Measurements from ENCODE around the gene GLRA3.

The GLRA3 gene

GRCh38 chr4:174749091-174749490, 80.0 kb downstream of the GLRA3 start:
- DNase-seq (ENCODE audit: low spot score): no peak
- H3K4me3 ChIP-seq: no peak overlapping the region

GRCh38 chr4:174746710-174747109, 82.3 kb downstream of the GLRA3 start:
- H3K27ac ChIP-seq: no peak overlapping the region
- H3K4me3 ChIP-seq: no peak overlapping the region
- DNase-seq (ENCODE audit: low spot score): no peak
- TF ChIP-seq, protein P1, sequence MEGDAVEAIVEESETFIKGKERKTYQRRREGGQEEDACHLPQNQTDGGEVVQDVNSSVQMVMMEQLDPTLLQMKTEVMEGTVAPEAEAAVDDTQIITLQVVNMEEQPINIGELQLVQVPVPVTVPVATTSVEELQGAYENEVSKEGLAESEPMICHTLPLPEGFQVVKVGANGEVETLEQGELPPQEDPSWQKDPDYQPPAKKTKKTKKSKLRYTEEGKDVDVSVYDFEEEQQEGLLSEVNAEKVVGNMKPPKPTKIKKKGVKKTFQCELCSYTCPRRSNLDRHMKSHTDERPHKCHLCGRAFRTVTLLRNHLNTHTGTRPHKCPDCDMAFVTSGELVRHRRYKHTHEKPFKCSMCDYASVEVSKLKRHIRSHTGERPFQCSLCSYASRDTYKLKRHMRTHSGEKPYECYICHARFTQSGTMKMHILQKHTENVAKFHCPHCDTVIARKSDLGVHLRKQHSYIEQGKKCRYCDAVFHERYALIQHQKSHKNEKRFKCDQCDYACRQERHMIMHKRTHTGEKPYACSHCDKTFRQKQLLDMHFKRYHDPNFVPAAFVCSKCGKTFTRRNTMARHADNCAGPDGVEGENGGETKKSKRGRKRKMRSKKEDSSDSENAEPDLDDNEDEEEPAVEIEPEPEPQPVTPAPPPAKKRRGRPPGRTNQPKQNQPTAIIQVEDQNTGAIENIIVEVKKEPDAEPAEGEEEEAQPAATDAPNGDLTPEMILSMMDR (IDR thresholded peaks at IDR 0.05): no peak

More at GRCh38 chr4:174749091-174749490, 80.0 kb downstream of the GLRA3 start:
- H3K27ac ChIP-seq: no peak overlapping the region
- TF ChIP-seq, protein P1 (IDR thresholded peaks at IDR 0.05): no peak

GRCh38 chr4:174742561-174742960, 86.5 kb downstream of the GLRA3 start:
- DNase-seq (ENCODE audit: low spot score): no peak
- TF ChIP-seq, protein P1 (IDR thresholded peaks at IDR 0.05): no peak

DNA sequence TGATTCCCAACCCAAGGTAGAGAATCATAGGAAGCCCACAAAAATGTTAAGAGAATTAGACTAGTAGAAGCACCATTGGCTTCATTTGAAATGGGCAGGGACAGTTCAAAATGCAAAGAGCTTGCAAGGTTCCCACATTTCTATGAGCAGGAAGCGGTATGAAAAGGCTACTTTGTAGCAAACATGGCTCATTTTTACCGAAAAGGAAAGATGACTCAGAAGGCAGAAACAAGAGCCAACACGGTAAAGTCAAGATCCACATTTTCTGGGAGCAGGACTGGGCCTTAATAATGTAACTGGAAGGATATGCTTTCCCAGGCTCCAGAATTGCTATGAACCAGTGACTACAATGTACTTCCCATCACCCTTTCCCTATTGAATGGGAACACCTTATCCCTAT, 89.5 kb downstream of the GLRA3 start:
- TF ChIP-seq, protein P1 (IDR thresholded peaks at IDR 0.05): no peak
- DNase-seq (ENCODE audit: low spot score): no peak
- no peak overlapping the region for H3K27ac ChIP-seq
- H3K4me3 ChIP-seq: no peak overlapping the region

More at GRCh38 chr4:174742561-174742960, 86.5 kb downstream of the GLRA3 start:
- Histone ChIP-seq H3K4me3 (no peak overlapping the region), H3K27ac (no peak overlapping the region)

- DNase-seq (ENCODE audit: low spot score): no peak
- H3K4me3 ChIP-seq: no peak overlapping the region
- TF ChIP-seq, protein P1 (IDR thresholded peaks at IDR 0.05): no peak
These were observed 94.9 kb downstream of the GLRA3 start for GRCh38 chr4:174734181-174734580.

GRCh38 chr4:174717828-174718227, 111.2 kb downstream of the GLRA3 start:
- Histone ChIP-seq H3K4me3 (no peak overlapping the region), H3K27ac (no peak overlapping the region)
- TF ChIP-seq, protein P1 (IDR thresholded peaks at IDR 0.05): no peak
- no peak for DNase-seq (ENCODE audit: low spot score)

More at GRCh38 chr4:174734181-174734580, 94.9 kb downstream of the GLRA3 start:
- no peak overlapping the region for H3K27ac ChIP-seq

DNA sequence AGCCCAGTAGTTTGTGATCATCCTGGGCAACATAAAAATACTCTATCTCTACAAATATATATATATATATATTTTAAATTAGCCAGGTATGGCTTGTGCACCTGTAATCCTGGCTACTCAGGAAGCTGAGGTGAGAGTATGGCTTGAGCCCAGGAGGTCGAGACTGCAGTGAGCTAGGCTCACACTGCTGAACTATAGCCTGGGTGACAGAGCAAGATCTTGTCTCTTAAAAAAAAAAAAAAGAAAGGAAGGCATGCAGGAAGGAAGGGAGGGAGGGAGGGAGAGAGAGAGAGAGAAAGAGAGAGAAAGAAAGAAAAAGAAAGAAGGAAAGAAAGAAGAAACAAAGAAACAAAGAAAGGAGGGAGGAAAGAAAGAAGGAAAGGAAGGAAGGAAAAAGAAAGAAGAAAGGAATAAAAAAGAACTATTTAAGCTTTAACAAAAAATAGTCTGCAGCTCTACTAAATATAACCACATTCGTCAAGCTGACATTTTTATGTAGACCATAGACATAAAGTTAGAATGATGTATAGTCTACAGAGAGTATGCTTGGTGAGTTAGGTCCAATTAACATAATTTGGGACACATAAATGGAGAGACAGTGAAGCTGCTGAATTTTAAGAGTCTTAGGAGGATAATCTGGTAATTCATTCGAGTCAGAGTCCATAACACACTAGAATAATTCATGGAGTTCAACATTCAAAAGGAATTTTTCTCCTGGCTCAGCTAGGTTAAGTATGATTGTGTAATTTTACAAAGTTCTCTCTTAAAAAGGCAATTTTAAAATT, 111.9 kb downstream of the GLRA3 start:
- TF ChIP-seq, protein P1 (IDR thresholded peaks at IDR 0.05): no peak
- H3K27ac ChIP-seq: no peak overlapping the region
- DNase-seq (ENCODE audit: low spot score): no peak
- no peak overlapping the region for H3K4me3 ChIP-seq

All from coronary artery (tissue), 2 donors.